Muscle layer of duodenum (tissue), 2 donors: ENCODE results near the gene MARCKSL1.
A peak's percentile ranks its signal among the peaks of the same experiment; 100 is the strongest.

Source experiments
- H3K27ac ChIP-seq: one replicate; pipeline ENCODE4 v1.7.0; 2013; ENCODE audit warnings: mild to moderate bottlenecking, low read length
- H3K27me3 ChIP-seq: one replicate; pipeline ENCODE4 v1.7.0; 2013; ENCODE audit warnings: low read depth, mild to moderate bottlenecking, control low read depth, low read length
- H3K36me3 ChIP-seq, 2 donors: one replicate each; pipeline ENCODE4 v1.7.0; 2013; ENCODE audit warnings: low read length in 2 of 2, control low read depth in 1 of 2, mild to moderate bottlenecking in 1 of 2; ENCODE audit not compliant: insufficient read depth in 2 of 2, control insufficient read depth in 1 of 2
- H3K4me1 ChIP-seq, 2 donors: one replicate each; pipeline ENCODE4 v1.7.0; 2013; ENCODE audit warnings: low read length in 2 of 2, mild to moderate bottlenecking in 2 of 2, control low read depth in 1 of 2, moderate library complexity in 1 of 2; ENCODE audit not compliant: insufficient read depth in 2 of 2, control insufficient read depth in 1 of 2
- H3K4me3 ChIP-seq, 2 donors: one replicate each; pipeline ENCODE4 v1.7.0; 2013; ENCODE audit warnings: low read length in 2 of 2, low read depth in 1 of 2, mild to moderate bottlenecking in 1 of 2
- H3K9me3 ChIP-seq, 2 donors: one replicate each; pipeline ENCODE4 v1.7.0; 2013; ENCODE audit warnings: low read length in 2 of 2, control low read depth in 1 of 2, mild to moderate bottlenecking in 1 of 2; ENCODE audit not compliant: control insufficient read depth in 1 of 2
- donor health status: healthy.

The MARCKSL1 gene

GRCh38 chr1:32338637-32339145 is 2.7 kb upstream of the MARCKSL1 start:
- H3K4me1 ChIP-seq: peaks cover 10 to 25% of the 10 kb centered on the region in 2 donors
- no peaks in the 10 kb centered on the region for H3K27me3 ChIP-seq
- no peaks in the 10 kb centered on the region for H3K36me3 ChIP-seq
- no peak overlapping the region for H3K27ac ChIP-seq
- no peak overlapping the region for H3K4me3 ChIP-seq
- H3K9me3 ChIP-seq: no peaks in the 10 kb centered on the region

GRCh38 chr1:32337855-32338636 is 2.0 kb upstream of the MARCKSL1 start:
- H3K27ac ChIP-seq: no peak overlapping the region
- H3K27me3 ChIP-seq: no peaks in the 10 kb centered on the region
- no peaks in the 10 kb centered on the region for H3K9me3 ChIP-seq
- peaks cover 10 to 25% of the 10 kb centered on the region in 2 donors for H3K4me1 ChIP-seq
- no peaks in the 10 kb centered on the region for H3K36me3 ChIP-seq
- H3K4me3 ChIP-seq: no peak overlapping the region

- no peaks in the 10 kb centered on the region for H3K27me3 ChIP-seq
- H3K4me3 ChIP-seq: no peak overlapping the region
- no peak overlapping the region for H3K27ac ChIP-seq
- no peaks in the 10 kb centered on the region for H3K9me3 ChIP-seq
- peaks cover 6 to 8% of the 10 kb centered on the region in 2 donors for H3K36me3 ChIP-seq
- H3K4me1 ChIP-seq: peaks cover 10 to 25% of the 10 kb centered on the region in 2 donors
These were observed 1.1 kb upstream of the MARCKSL1 start for GRCh38 chr1:32336963-32337675.

GRCh38 chr1:32336591-32336932 is 529 bp upstream of the MARCKSL1 start:
- peaks cover 12 to 13% of the 10 kb centered on the region in 2 donors for H3K36me3 ChIP-seq
- no peak overlapping the region for H3K27ac ChIP-seq
- H3K4me1 ChIP-seq: peaks cover 10 to 25% of the 10 kb centered on the region in 2 donors
- H3K4me3 ChIP-seq: peak overlapping the region in 1 of 2 donors; percentile 67
- H3K9me3 ChIP-seq: no peaks in the 10 kb centered on the region
- no peaks in the 10 kb centered on the region for H3K27me3 ChIP-seq

GRCh38 chr1:32335535-32335789 is 571 bp downstream of the MARCKSL1 start:
- peaks cover 18 to 24% of the 10 kb centered on the region in 2 donors for H3K36me3 ChIP-seq
- peaks cover 10 to 25% of the 10 kb centered on the region in 2 donors for H3K4me1 ChIP-seq
- H3K4me3 ChIP-seq: peak overlapping the region; percentile 59 to 67
- H3K9me3 ChIP-seq: no peaks in the 10 kb centered on the region
- no peak overlapping the region for H3K27ac ChIP-seq
- no peaks in the 10 kb centered on the region for H3K27me3 ChIP-seq

GRCh38 chr1:32334864-32335534 is 1.0 kb downstream of the MARCKSL1 start:
- H3K4me3 ChIP-seq: peak overlapping the region; percentile 59 to 67
- H3K27ac ChIP-seq: no peak overlapping the region
- H3K36me3 ChIP-seq: peaks cover 22 to 25% of the 10 kb centered on the region in 2 donors
- H3K9me3 ChIP-seq: no peaks in the 10 kb centered on the region
- H3K4me1 ChIP-seq: peaks cover 10 to 25% of the 10 kb centered on the region in 2 donors
- H3K27me3 ChIP-seq: no peaks in the 10 kb centered on the region

- H3K27me3 ChIP-seq: no peaks in the 10 kb centered on the region
- peaks cover 10 to 25% of the 10 kb centered on the region in 2 donors for H3K4me1 ChIP-seq
- peak overlapping the region; percentile 59 to 67 for H3K4me3 ChIP-seq
- no peaks in the 10 kb centered on the region for H3K9me3 ChIP-seq
- peaks cover 28 to 30% of the 10 kb centered on the region in 2 donors for H3K36me3 ChIP-seq
- H3K27ac ChIP-seq: no peak overlapping the region
These were observed 1.7 kb downstream of the MARCKSL1 start for GRCh38 chr1:32334274-32334861.

- Histone ChIP-seq H3K27ac (no peak overlapping the region), H3K36me3 (peaks cover 38 to 40% of the 10 kb centered on the region in 2 donors)
These were observed 2.6 kb downstream of the MARCKSL1 start for GRCh38 chr1:32333251-32333963.

GRCh38 chr1:32332290-32333079 is 3.5 kb downstream of the MARCKSL1 start:
- H3K4me1 ChIP-seq: peaks cover 4 to 23% of the 10 kb centered on the region in 2 donors
- no peaks in the 10 kb centered on the region for H3K27me3 ChIP-seq
- H3K27ac ChIP-seq: no peak overlapping the region
- no peaks in the 10 kb centered on the region for H3K9me3 ChIP-seq
- H3K4me3 ChIP-seq: no peak overlapping the region
- H3K36me3 ChIP-seq: peaks cover 44 to 49% of the 10 kb centered on the region in 2 donors

More at GRCh38 chr1:32333251-32333963, 2.6 kb downstream of the MARCKSL1 start:
- Histone ChIP-seq H3K9me3 (no peaks in the 10 kb centered on the region), H3K27me3 (no peaks in the 10 kb centered on the region), H3K4me1 (peaks cover 7 to 25% of the 10 kb centered on the region in 2 donors), H3K4me3 (no peak overlapping the region)

- no peaks in the 10 kb centered on the region for H3K9me3 ChIP-seq
- peaks cover 0 to 14% of the 10 kb centered on the region in 2 donors for H3K4me1 ChIP-seq
- H3K27me3 ChIP-seq: no peaks in the 10 kb centered on the region
- H3K36me3 ChIP-seq: peaks cover 52 to 58% of the 10 kb centered on the region in 2 donors
- H3K27ac ChIP-seq: no peak overlapping the region
- H3K4me3 ChIP-seq: no peak overlapping the region
These were observed 4.5 kb downstream of the MARCKSL1 start for GRCh38 chr1:32331549-32331948.
